TTC549 (cell line): ENCODE data around the gene HYCC2.
"Not testable (repeated sequence)": the region's sequence is repeated elsewhere in the genome, so short reads cannot be mapped to it uniquely, and the experiment has no call there.

Source experiments
- FAIRE-seq: peaks from 2 replicates; lab custom pipeline; 2012; peaks lifted over from hg19 to GRCh38; lab: Jason Lieb, UNC

HYCC2 gene

DNA sequence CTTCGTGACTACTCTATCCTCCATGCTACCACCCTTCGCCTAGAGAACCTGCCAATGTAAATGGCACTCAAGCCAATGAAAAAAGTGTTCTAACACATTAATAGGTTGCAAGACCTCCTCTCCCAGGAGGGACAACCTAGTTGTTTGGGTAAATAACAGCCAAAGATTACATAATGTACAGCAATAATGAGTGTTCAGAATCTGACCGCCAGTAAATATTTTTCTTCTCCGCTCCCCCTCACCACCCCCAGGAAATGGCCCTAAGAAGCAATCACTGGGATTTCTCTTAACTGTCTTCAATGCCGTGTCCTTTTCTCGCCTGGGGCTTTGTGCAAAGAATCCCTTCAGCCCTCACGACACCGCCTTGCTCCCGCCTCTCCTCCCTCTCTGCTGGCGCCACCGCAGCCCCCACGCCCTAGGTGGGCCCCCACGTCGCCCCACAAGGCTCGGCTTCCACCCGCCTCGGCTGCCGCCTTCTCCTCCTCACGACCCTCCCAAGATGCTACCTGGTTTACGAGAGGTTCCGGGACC is 458 bp downstream of the HYCC2 start:
- no peak for FAIRE-seq

DNA sequence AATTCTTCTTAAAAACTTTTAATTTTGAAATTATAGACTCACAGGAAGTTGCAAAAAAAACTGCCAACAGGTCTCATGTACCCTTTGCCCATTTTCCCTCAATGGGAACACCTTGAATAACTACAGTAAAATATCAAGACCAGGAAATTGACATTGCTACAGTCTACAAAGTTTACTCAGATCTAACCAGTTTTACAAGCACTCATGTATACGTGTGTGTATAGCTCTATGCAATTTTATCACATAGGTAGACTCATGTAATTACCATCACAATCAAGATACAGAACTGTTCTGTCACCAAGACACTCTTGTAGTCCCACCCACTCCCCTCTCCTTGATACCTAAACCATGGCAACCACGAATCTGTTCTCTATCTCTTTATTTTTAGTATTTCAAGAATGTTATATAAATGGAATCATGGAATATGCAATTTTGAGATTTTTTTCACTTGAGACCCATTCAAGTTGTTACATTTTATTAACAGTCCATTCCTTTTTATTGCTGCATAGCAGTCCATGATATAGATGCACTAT is 6.6 kb downstream of the HYCC2 start:
- no peak for FAIRE-seq

GRCh38 chr2:201063516-201063915 is 8.0 kb downstream of the HYCC2 start:
- FAIRE-seq: not testable (repeated sequence)

DNA sequence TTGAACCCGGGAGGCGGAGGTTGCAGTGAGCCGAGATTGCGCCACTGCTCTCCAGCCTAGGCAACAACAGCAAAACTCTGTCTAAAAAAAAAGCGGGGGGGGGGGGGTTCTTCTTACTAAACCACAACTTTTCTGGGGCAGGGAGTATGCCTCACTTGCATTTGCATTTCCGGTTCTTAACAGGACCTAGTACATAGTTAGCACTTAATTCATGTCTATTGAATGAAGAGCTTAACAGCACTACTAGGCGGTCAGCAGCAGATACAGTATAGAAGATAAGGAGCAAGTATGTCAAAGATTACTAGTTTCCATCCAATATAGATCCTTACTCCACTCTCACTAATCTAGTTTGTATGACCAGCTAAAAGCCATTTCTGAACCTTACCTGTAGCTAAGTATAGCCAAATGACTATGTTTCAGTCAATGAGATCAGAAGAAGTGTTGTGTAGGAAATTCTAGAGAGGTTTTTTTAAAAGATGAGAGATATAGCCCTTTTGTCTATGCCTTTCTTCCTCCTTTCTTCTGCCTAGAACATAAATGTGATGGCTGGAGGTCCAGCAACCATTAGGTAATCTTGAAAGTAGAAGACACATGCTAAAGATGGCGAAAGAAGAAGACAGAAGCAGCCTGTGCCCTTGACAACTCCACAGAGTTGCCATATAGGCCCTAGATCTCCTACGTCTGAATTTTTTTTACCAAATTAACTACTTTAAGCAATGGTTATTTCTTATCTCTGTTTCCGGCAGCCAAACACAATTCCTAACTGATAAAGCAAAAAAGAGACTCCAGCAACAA is 11.3 kb downstream of the HYCC2 start:
- no peak for FAIRE-seq

GRCh38 chr2:201058914-201059313 is 12.6 kb downstream of the HYCC2 start:
- FAIRE-seq: no peak

GRCh38 chr2:201057715-201058248 is 13.7 kb downstream of the HYCC2 start:
- no peak for FAIRE-seq

DNA sequence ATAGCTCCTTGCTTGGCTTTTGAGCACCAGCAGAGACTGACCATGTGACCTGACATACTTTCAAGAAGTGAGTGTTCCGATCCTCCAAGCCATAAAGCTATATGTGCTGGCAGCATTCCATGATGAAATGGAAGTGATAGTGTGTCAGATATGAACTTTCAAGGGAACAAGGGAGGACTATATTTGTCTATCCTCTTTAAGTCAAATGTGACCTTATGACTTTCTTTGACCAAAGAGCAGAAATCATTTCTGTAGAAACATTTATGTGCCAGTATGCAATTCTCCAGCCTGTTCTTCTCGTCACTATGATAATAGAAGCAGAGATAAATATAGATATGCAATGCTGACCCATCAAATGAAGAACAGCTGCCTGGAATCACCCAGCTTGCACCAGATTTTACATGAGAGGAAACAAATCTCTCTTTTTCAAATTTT is 14.4 kb downstream of the HYCC2 start:
- no peak for FAIRE-seq

- no peak for FAIRE-seq
Measured at GRCh38 chr2:201049455-201049854, 22.0 kb downstream of the HYCC2 start.

DNA sequence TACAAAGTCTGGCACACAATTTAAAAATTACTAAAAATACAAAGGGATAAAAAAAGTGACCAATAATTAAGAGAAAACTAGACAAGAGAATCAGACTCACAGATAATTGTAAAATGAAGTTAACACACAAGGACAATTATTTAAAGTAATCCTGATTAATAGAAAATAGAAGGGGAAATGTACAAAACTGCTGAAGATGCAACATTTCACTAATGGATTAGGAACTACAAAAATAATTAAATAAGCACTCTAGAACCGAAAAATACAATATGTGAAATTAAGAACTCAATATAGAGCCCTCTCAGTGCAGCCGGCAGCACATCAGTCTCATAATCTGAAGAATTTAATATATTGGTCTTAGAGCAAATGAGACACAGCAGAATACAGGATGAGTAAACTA is 24.6 kb downstream of the HYCC2 start:
- no peak for FAIRE-seq

DNA sequence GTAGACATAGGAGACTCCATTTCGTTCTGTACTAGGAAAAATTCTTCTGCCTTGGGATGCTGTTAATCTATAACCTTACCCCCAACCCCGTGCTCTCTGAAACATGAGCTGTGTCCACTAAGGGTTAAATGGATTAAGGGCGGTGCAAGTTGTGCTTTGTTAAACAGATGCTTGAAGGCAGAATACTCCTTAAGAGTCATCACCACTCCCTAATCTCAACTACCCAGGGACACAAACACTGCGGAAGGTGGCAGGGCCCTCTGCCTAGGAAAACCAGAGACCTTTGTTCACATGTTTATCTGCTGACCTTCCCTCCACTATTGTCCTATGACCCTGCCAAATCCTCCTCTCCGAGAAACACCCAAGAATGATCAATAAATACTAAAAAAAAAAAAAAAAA is 28.4 kb downstream of the HYCC2 start:
- FAIRE-seq: not testable (repeated sequence)

DNA sequence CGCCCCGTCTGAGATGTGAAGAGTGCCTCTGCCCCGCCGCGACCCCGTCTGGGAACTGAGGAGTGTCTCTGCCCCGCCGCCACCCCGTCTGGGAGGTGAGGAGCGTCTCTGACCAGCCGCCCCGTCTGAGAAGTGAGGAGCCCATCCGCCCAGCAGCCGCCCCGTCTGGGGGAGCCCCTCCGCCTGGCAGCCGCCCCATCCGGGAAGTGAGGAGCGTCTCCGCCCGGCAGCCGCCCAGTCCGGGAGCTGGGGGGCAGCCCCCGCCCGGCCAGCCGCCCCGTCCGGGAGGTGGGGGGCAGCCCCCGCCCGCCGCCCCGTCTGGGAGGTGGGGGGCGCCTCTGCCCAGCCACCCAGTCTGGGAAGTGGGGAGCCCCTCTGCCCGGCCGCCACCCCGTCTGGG is 29.0 kb downstream of the HYCC2 start:
- FAIRE-seq: not testable (repeated sequence)

- no peak for FAIRE-seq
Measured at GRCh38 chr2:201040867-201041628, 30.4 kb downstream of the HYCC2 start.

GRCh38 chr2:201038855-201039254 is 32.6 kb downstream of the HYCC2 start:
- FAIRE-seq: no peak

DNA sequence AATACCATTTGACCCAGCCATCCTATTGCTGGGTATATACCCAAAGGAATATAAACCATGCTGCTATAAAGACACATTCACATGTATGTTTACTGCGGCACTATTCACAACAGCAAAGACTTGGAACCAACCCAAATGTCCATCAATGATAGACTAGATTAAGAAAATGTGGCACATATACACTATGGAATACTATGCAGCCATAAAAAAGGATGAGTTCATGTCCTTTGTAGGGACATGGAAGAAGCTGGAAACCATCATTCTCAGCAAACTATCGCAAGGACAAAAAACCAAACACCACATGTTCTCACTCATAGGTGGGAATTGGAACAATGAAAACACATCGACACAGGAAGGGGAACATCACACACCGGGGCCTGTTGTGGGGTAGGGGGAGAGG is 33.1 kb downstream of the HYCC2 start:
- FAIRE-seq: not testable (repeated sequence)

GRCh38 chr2:201034355-201034754 is 37.1 kb downstream of the HYCC2 start:
- FAIRE-seq: not testable (repeated sequence)

GRCh38 chr2:201024518-201024917 is 47.0 kb downstream of the HYCC2 start:
- no peak for FAIRE-seq

DNA sequence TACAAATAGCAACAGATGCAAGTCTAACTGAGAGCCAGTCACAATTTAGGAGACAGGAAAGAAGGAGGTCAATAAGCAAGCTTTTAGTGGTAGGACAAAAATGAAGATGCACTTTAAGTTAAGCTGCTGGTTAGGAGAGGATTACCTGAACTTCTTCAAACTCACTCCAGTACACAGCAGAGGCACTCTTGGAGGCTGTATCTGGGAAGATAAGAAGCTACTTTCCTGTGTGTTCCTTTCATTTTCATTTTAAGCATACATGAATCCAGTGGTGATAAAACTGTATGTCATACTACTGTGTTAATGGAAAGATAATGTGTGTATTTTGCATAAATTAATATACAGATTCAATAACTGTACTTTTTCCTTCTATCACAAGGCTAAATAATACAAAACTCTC is 49.6 kb downstream of the HYCC2 start:
- no peak for FAIRE-seq
